SIG-M5 treated with dmso at 0.1 percent for 504 hours (cell line): ENCODE results near the gene MALT1.
A peak's percentile ranks its signal among the peaks of the same experiment; 100 is the strongest.
"Not testable (repeated sequence)": the region's sequence is repeated elsewhere in the genome, so short reads cannot be mapped to it uniquely, and the experiment has no call there.

Experiments used
- DNase-seq: peaks from one replicate; lab custom pipeline; 2025; ENCODE audit not compliant: unreplicated experiment; lab: John Stamatoyannopoulos, UW

The MALT1 gene, protein sequence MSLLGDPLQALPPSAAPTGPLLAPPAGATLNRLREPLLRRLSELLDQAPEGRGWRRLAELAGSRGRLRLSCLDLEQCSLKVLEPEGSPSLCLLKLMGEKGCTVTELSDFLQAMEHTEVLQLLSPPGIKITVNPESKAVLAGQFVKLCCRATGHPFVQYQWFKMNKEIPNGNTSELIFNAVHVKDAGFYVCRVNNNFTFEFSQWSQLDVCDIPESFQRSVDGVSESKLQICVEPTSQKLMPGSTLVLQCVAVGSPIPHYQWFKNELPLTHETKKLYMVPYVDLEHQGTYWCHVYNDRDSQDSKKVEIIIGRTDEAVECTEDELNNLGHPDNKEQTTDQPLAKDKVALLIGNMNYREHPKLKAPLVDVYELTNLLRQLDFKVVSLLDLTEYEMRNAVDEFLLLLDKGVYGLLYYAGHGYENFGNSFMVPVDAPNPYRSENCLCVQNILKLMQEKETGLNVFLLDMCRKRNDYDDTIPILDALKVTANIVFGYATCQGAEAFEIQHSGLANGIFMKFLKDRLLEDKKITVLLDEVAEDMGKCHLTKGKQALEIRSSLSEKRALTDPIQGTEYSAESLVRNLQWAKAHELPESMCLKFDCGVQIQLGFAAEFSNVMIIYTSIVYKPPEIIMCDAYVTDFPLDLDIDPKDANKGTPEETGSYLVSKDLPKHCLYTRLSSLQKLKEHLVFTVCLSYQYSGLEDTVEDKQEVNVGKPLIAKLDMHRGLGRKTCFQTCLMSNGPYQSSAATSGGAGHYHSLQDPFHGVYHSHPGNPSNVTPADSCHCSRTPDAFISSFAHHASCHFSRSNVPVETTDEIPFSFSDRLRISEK

DNA sequence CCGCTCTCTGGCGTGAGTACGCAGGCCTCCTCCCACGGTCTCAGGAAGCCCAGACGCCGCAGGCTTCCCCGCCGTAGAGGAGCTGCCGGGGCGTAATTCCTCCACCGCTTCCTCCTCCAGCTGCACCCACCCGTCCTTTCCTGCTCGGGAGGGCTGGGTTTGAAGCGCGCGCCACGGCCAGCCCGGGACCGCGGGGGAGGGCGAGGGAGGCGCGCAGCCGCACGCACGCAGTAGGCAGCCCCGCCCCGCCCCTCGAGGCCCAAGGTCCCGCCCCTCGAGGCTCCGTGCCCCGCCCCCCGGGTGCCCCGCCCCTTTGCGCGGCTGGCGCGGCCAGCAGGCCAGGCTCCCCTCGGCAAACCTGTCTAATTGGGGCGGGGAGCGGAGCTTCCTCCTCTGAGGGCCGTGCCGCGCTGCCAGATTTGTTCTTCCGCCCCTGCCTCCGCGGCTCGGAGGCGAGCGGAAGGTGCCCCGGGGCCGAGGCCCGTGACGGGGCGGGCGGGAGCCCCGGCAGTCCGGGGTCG is at the start of gene MALT1:
TSS of gene MALT1 (plus strand) at position 355 of the 521 bp plus-strand sequence. CDS start 179 bp downstream, outside the sequence.
- DNase-seq = peak; percentile 94

GRCh38 chr18:58624011-58624410 is 47.3 kb upstream of the MALT1 start:
- no peak for DNase-seq

- DNase-seq = no peak
Observed at GRCh38 chr18:58625839-58626238, 45.4 kb upstream of the MALT1 start.

- DNase-seq = no peak
Observed at GRCh38 chr18:58630071-58630470, 41.2 kb upstream of the MALT1 start.

GRCh38 chr18:58631301-58631700 is 40.0 kb upstream of the MALT1 start:
- DNase-seq = no peak

DNA sequence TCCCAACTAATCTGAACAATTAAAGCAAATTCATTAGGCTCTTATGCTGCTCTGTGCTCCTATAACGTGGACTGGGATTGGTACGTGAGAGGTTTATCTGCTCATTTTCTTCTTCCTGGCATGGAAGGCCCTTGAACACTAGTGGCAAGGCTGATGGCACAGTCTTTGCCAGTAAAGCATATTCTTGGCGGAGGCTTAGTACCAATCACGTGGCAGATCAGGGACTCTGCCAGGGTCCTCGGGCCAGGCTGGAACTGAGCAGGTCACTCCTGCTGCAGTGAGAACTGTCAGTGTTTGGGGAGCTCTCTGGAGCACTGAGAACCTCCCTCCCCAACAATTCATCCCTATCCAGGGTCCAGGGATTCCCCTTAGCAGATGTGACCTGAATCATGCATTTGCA is 38.7 kb upstream of the MALT1 start:
- DNase-seq = no peak

DNA sequence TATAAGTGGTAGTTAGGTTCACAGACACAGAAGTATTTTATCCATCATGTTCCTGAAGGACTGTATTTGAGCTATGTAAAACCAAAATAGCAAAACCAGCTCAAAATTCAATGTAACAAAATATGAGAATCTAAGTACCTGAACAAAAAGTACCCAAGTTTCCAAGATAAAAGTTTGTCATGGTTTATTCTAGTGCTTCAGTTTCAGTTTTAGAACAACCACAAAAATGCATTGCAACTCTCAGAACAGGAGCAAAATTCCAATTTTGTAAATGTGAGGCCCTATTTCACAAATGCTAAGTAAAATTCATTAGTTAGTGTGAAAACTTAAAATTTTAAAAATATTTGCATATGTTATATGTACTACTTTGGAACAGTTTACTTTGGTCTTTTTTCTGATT is 37.4 kb upstream of the MALT1 start:
- no peak for DNase-seq

DNA sequence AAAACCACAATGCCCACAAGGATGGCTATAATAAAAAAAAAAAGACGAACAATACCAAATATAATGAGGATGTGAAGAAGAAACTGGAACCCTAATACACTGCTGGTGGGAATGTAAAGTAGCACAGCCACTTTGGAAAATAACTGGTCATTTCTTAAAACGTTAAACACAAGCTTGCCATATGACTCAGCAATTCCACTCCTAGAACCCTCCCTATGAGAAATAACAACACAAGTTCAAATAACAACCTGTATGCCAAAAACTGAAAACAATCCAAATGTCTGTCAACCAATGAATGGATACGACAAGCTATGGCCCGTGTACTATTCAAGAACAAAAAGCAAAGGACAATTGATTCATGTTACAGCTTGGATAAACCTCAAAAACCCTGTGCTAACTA is 35.4 kb upstream of the MALT1 start:
- DNase-seq = no peak

- DNase-seq = no peak
Observed at GRCh38 chr18:58637197-58637596, 34.1 kb upstream of the MALT1 start.

GRCh38 chr18:58637946-58638345 is 33.3 kb upstream of the MALT1 start:
- no peak for DNase-seq

GRCh38 chr18:58638441-58638840 is 32.8 kb upstream of the MALT1 start:
- peak; percentile 84 for DNase-seq

GRCh38 chr18:58639237-58639636 is 32.0 kb upstream of the MALT1 start:
- no peak for DNase-seq

DNA sequence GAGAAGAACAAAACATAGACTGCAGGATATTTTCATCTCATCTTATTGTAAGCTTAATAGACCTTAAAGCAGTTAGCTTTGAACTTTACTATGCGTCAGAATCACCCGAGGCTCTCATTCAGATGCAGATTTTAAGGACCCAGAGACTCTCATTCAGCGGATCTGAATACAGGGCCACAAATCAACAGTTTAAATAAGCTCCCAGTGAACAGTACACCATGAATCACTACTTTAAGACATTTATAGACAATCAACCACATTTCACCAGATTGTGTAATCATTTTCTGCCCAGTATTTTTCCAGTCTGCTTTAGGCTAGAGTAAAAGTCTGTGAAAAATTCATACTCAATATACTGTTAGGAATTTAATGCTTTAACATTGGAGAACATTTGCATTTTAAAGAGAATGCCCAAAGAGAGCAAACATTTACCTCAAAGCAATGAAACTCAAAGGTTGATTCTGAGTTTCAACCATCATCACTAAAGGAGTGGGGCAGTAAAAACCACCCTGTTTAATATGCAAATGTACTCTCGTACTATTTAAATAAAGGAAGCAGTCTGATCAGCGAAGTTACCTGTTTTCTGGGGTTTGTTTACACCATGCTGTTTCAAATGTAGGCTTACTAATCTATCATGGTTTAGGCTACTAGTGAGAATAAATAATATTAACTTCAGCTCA is 31.4 kb upstream of the MALT1 start:
- DNase-seq = peak; percentile 59

DNA sequence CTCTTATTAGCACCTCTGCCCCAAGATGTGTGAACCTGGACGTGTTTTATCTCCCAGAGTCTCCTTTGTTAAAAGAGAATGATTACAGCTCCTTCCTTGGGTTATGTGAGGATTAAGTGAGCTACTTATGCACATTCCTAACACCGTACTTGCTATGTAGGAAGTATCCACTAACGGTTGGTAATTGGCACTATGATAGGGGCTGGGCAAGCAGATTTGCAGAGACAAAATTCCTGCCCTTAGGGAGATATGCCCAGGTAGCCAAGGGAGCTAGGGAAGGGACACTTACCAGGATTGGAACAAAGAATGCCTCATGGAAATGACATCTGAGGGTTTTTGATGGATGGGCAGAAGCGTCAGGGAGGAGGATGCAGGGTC is 30.8 kb upstream of the MALT1 start:
- no peak for DNase-seq

- no peak for DNase-seq
Observed at GRCh38 chr18:58640891-58641610, 30.2 kb upstream of the MALT1 start.

- not testable (repeated sequence) for DNase-seq
Observed at GRCh38 chr18:58643557-58643956, 27.7 kb upstream of the MALT1 start.

GRCh38 chr18:58645398-58645797 is 25.9 kb upstream of the MALT1 start:
- DNase-seq = no peak

- no peak for DNase-seq
Observed at GRCh38 chr18:58646334-58646862, 24.9 kb upstream of the MALT1 start.

DNA sequence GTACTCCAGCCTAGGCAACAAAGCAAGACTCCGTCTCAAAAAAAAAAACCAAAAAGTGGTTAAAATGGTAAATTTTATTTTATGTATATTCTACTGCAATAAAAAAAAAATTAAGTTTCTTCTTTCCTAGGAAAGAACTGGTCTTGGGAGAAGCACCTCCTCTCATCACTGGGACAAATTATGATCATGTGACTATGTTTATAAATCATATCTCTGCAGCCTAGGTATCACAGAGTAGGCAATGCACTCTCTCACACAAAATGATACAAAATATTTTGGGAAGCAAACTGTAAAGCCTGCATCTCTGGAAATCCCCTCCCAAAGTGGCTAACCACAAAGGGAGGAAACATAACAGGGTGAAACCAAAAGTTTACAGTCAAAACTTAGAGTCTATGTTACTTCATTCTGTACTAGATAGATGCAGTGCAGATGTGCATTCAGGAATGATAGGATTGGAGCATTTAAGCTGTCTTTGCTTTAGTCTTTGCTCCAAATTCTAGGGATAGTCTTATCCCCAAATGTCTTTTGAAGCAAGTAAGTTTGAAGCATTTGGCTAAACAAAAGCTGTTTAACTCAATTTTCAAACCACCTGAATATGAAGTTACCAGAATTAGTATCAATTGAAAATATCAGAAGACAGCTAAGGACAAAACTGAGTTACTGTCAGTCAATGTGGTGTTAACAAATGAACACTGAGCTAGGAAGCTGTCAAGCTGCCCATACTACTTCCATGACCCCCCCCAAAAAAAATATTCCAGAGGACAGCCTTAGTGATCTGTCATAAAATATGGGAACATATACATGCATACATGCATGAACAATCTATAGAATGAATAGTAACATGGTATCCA is 21.1 kb upstream of the MALT1 start:
- peak; percentile 41 for DNase-seq

GRCh38 chr18:58650830-58651229 is 20.4 kb upstream of the MALT1 start:
- DNase-seq = not testable (repeated sequence)
